Measurements from ENCODE around the gene CPZ.

CPZ gene

GRCh38 chr4:8557151-8558076 lies 35.2 kb upstream of the CPZ start:
- Histone ChIP-seq H3K9me3 (replicated peaks; ENCODE audit: insufficient read depth, low read length) (no peaks in the 10 kb centered on the region), H3K27ac (ENCODE audit: low read length) (no peak overlapping the region)

GRCh38 chr4:8558080-8558960 lies 34.2 kb upstream of the CPZ start:
- no peak overlapping the region for H2AFZ ChIP-seq (ENCODE audit: low read length)
- H3K9me3 ChIP-seq (replicated peaks; ENCODE audit: insufficient read depth, low read length) = no peaks in the 10 kb centered on the region
- H3K79me2 ChIP-seq (ENCODE audit: low read length) = no peaks in the 10 kb centered on the region
- TF ChIP-seq EZH2phosphoT487 (IDR thresholded peaks at IDR 0.05; ENCODE audit: low read length) (no peak), EZH2 (optimal IDR thresholded peaks at IDR 0.05; ENCODE audit: low read depth, low read length) (no peak), CTCF (IDR thresholded peaks at IDR 0.05; ENCODE audit: low read length) (no peak)
- H3K9ac ChIP-seq (ENCODE audit: low read length) = no peak overlapping the region
- no peak overlapping the region for H3K27ac ChIP-seq (ENCODE audit: low read length)
- H3K4me3 ChIP-seq (ENCODE audit: low read length) = no peak overlapping the region
- H3K4me2 ChIP-seq (ENCODE audit: low read depth, low read length) = no peak overlapping the region
- no peaks in the 10 kb centered on the region for H3K36me3 ChIP-seq (replicated peaks; ENCODE audit: insufficient read depth, low read length)
- H3K9me2 ChIP-seq (replicated peaks; ENCODE audit: insufficient read depth, low read length) = no peaks in the 10 kb centered on the region
- no peaks in the 10 kb centered on the region for H3F3A ChIP-seq (ENCODE audit: insufficient read depth, low read length)
- no peaks in the 10 kb centered on the region for H4K20me1 ChIP-seq (ENCODE audit: insufficient read depth, low read length)
- no peak for DNase-seq
- peaks cover 38% of the 10 kb centered on the region for H3K4me1 ChIP-seq (ENCODE audit: low read length)
- no peaks in the 10 kb centered on the region for H3K27me3 ChIP-seq (replicated peaks; ENCODE audit: insufficient read depth, low read length)

More at GRCh38 chr4:8557151-8558076, 35.2 kb upstream of the CPZ start:
- no peak overlapping the region for H3K4me3 ChIP-seq (ENCODE audit: low read length)
- no peaks in the 10 kb centered on the region for H3F3A ChIP-seq (ENCODE audit: insufficient read depth, low read length)
- no peak overlapping the region for H3K9ac ChIP-seq (ENCODE audit: low read length)
- H3K4me2 ChIP-seq (ENCODE audit: low read depth, low read length) = no peak overlapping the region
- H3K9me2 ChIP-seq (replicated peaks; ENCODE audit: insufficient read depth, low read length) = no peaks in the 10 kb centered on the region
- no peaks in the 10 kb centered on the region for H3K79me2 ChIP-seq (ENCODE audit: low read length)
- no peaks in the 10 kb centered on the region for H4K20me1 ChIP-seq (ENCODE audit: insufficient read depth, low read length)
- DNase-seq = no peak
- H3K36me3 ChIP-seq (replicated peaks; ENCODE audit: insufficient read depth, low read length) = no peaks in the 10 kb centered on the region
- 0 out of 2 replicates have a peak, but pooled peaks cover 7% of the 10 kb centered on the region for H3K27me3 ChIP-seq (replicated peaks; ENCODE audit: insufficient read depth, low read length)
- TF ChIP-seq EZH2phosphoT487 (IDR thresholded peaks at IDR 0.05; ENCODE audit: low read length) (no peak), CTCF (IDR thresholded peaks at IDR 0.05; ENCODE audit: low read length) (no peak), EZH2 (optimal IDR thresholded peaks at IDR 0.05; ENCODE audit: low read depth, low read length) (no peak)
- no peak overlapping the region for H2AFZ ChIP-seq (ENCODE audit: low read length)
- peaks cover 29% of the 10 kb centered on the region for H3K4me1 ChIP-seq (ENCODE audit: low read length)

- Histone ChIP-seq H3K27me3 (replicated peaks; ENCODE audit: insufficient read depth, low read length) (no peaks in the 10 kb centered on the region), H3K27ac (ENCODE audit: low read length) (no peak overlapping the region), H3K4me3 (ENCODE audit: low read length) (no peak overlapping the region), H3K4me2 (ENCODE audit: low read depth, low read length) (no peak overlapping the region), H3K4me1 (ENCODE audit: low read length) (peaks cover 36% of the 10 kb centered on the region), H2AFZ (ENCODE audit: low read length) (no peak overlapping the region), H3K9me2 (replicated peaks; ENCODE audit: insufficient read depth, low read length) (no peaks in the 10 kb centered on the region), H4K20me1 (ENCODE audit: insufficient read depth, low read length) (no peaks in the 10 kb centered on the region), H3K9me3 (replicated peaks; ENCODE audit: insufficient read depth, low read length) (no peaks in the 10 kb centered on the region), H3K36me3 (replicated peaks; ENCODE audit: insufficient read depth, low read length) (no peaks in the 10 kb centered on the region), H3K9ac (ENCODE audit: low read length) (no peak overlapping the region), H3K79me2 (ENCODE audit: low read length) (no peaks in the 10 kb centered on the region), H3F3A (ENCODE audit: insufficient read depth, low read length) (no peaks in the 10 kb centered on the region)
- no peak for DNase-seq
- TF ChIP-seq EZH2phosphoT487 (IDR thresholded peaks at IDR 0.05; ENCODE audit: low read length) (no peak), CTCF (IDR thresholded peaks at IDR 0.05; ENCODE audit: low read length) (no peak), EZH2 (optimal IDR thresholded peaks at IDR 0.05; ENCODE audit: low read depth, low read length) (no peak)
These were observed 33.6 kb upstream of the CPZ start for GRCh38 chr4:8559011-8559410.
